Trophoblast cell (in vitro differentiated cells and primary cell): ENCODE results near the gene NTPCR.

Experiments
- DNase-seq, 2 donors: peaks; one replicate each; pipeline ENCODE4 v3.0.0-alpha.2; 2016
- H2AFZ ChIP-seq: 2 replicates; pipeline ENCODE4 v1.6.1; 2013; ENCODE audit warnings: low read length, moderate library complexity, mild to moderate bottlenecking; ENCODE audit not compliant: insufficient read depth, poor library complexity
- H2AK5ac ChIP-seq: 2 replicates; pipeline ENCODE4 v1.6.1; 2013; ENCODE audit warnings: mild to moderate bottlenecking, low read length
- H2BK120ac ChIP-seq: 2 replicates; pipeline ENCODE4 v1.6.1; 2013; ENCODE audit warnings: low read length, mild to moderate bottlenecking, moderate library complexity; ENCODE audit not compliant: insufficient read depth, poor library complexity
- H2BK12ac ChIP-seq: 2 replicates; pipeline ENCODE4 v1.6.1; 2013; ENCODE audit warnings: mild to moderate bottlenecking, low read length, moderate library complexity
- H2BK5ac ChIP-seq: 2 replicates; pipeline ENCODE4 v1.6.1; 2013; ENCODE audit warnings: low read length, low read depth, moderate library complexity, mild to moderate bottlenecking; ENCODE audit not compliant: poor library complexity
- H3K14ac ChIP-seq: 2 replicates; pipeline ENCODE4 v1.6.1; 2013; ENCODE audit warnings: mild to moderate bottlenecking, low read length
- H3K18ac ChIP-seq: 2 replicates; pipeline ENCODE4 v1.6.1; 2013; ENCODE audit warnings: mild to moderate bottlenecking, low read length
- H3K23ac ChIP-seq: 2 replicates; pipeline ENCODE4 v1.6.1; 2013; ENCODE audit warnings: low read length
- H3K27ac ChIP-seq: 2 replicates; pipeline ENCODE4 v1.5.1; 2013; ENCODE audit warnings: low read depth, mild to moderate bottlenecking, inconsistent platforms, low read length, moderate library complexity
- H3K27me3 ChIP-seq: 2 replicates; pipeline ENCODE4 v1.6.1; 2013; ENCODE audit warnings: inconsistent platforms, mild to moderate bottlenecking, low read length, moderate library complexity; ENCODE audit not compliant: insufficient read depth
- H3K36me3 ChIP-seq, 2 experiments: 1 replicate in 1 of 2; 2 replicates in 1 of 2; pipeline ENCODE4 v1.6.1; 2013; ENCODE audit warnings: low read length in 2 of 2, mild to moderate bottlenecking in 2 of 2, moderate library complexity in 1 of 2; ENCODE audit not compliant: insufficient read depth in 2 of 2, control insufficient read depth in 1 of 2
- H3K4ac ChIP-seq: 2 replicates; pipeline ENCODE4 v1.6.1; 2013; ENCODE audit warnings: low read depth, mild to moderate bottlenecking, low read length, moderate library complexity
- H3K4me1 ChIP-seq, 2 experiments: 1 replicate in 1 of 2; 2 replicates in 1 of 2; pipeline ENCODE4 v1.6.1; 2013; ENCODE audit warnings: low read length in 2 of 2, mild to moderate bottlenecking in 2 of 2, moderate library complexity in 1 of 2; ENCODE audit not compliant: insufficient read depth in 2 of 2, control insufficient read depth in 1 of 2
- H3K4me2 ChIP-seq: 2 replicates; pipeline ENCODE4 v1.6.1; 2013; ENCODE audit warnings: inconsistent platforms, mild to moderate bottlenecking, low read length, moderate library complexity
- H3K4me3 ChIP-seq: 2 replicates; pipeline ENCODE4 v1.5.1; 2013; ENCODE audit warnings: mild to moderate bottlenecking, low read depth, low read length, inconsistent platforms
- H3K79me1 ChIP-seq: one replicate; pipeline ENCODE4 v1.6.1; 2013; ENCODE audit warnings: low read length
- H3K79me2 ChIP-seq: 2 replicates; pipeline ENCODE4 v1.6.1; 2013; ENCODE audit warnings: low read length, mild to moderate bottlenecking; ENCODE audit not compliant: control insufficient read depth, insufficient read depth, poor library complexity
- H3K9ac ChIP-seq: 2 replicates; pipeline ENCODE4 v1.6.1; 2013; ENCODE audit warnings: mild to moderate bottlenecking, low read length
- H3K9me3 ChIP-seq: 2 replicates; pipeline ENCODE4 v1.6.1; 2013; ENCODE audit warnings: low read depth, mild to moderate bottlenecking, control low read depth, inconsistent platforms, low read length; ENCODE audit not compliant: insufficient read depth
- H4K12ac ChIP-seq: 2 replicates; pipeline ENCODE4 v1.6.1; 2013; ENCODE audit warnings: low read depth, mild to moderate bottlenecking, low read length, moderate library complexity
- H4K8ac ChIP-seq: 2 replicates; pipeline ENCODE4 v1.6.1; 2013; ENCODE audit warnings: low read depth, mild to moderate bottlenecking, low read length, moderate library complexity
- H4K91ac ChIP-seq: one replicate; pipeline ENCODE4 v1.6.1; 2013; ENCODE audit warnings: low read depth, mild to moderate bottlenecking, low read length, moderate library complexity
- WGBS: extraction: QIAGEN DNeasy Blood & Tissue Kit; methylation state at CpG from one replicate; pipeline ENCODE4 v1.1.7; 2013; ENCODE audit warnings: missing lambda C conversion rate; ENCODE audit not compliant: insufficient read length, insufficient coverage; ENCODE audit errors: extremely low coverage; 5-methylcytosine and 5-hydroxymethylcytosine counted together

Gene NTPCR

DNA sequence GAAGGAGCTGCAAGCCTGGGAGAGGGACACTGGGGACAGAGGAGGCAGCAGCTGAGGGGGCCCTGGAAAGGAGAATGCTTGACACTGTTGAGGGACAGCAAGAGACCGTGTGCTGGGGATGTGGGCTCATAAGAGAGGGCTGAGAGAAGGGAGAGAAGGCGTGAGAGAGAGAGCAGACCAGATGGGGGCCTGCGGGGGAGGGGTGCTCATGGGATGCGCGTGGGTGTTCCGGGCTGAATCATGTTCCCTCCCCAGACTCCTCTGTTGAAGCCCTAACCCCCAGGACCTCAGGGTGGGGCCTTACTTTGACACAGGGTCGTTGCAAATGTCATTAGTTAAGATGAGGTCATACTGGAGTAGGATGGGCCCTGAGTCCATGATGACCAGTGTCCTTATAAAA, 40.8 kb downstream of the NTPCR start:
- Histone ChIP-seq H2AK5ac (no peak overlapping the region), H3K27ac (no peak overlapping the region), H3K4me2 (no peak overlapping the region), H2BK12ac (no peak overlapping the region), H4K91ac (no peak overlapping the region), H4K12ac (no peak overlapping the region), H3K4me1 (no peaks in the 10 kb centered on the region), H3K36me3 (no peaks in the 10 kb centered on the region), H3K79me2 (no peaks in the 10 kb centered on the region), H2BK5ac (no peak overlapping the region), H3K23ac (no peak overlapping the region), H3K18ac (no peak overlapping the region), H3K9ac (no peak overlapping the region), H3K79me1 (no peaks in the 10 kb centered on the region), H3K9me3 (peaks cover 7% of the 10 kb centered on the region), H4K8ac (no peak overlapping the region), H2AFZ (no peak overlapping the region), H2BK120ac (no peak overlapping the region), H3K4me3 (no peak overlapping the region), H3K4ac (no peak overlapping the region), H3K14ac (no peak overlapping the region), H3K27me3 (no peaks in the 10 kb centered on the region)
- DNase-seq, result no peak
- WGBS, result no CpG with 5 or more reads among the region's 7 CpGs

DNA sequence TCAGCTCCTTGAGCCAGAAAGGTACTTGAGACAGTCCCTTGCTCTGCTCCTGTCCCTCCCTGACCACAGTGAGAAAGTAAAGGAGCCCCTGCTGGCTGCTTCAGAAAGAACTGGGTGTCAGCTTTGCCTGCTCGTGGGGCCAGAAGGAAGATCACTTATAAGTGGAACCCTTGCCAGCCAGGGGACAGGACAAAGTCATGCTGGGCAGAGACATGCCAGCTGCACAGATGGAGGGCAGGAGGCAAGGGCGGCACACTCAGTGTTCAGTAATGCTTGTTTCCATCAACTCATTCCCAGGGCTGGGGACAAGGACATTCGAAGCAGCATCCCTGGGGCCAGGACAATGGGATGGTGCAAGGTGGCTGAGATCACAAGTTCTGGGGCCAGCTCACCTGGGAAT, 41.8 kb downstream of the NTPCR start:
- DNase-seq, result no peak
- no peaks in the 10 kb centered on the region for H3K79me1 ChIP-seq
- no peak overlapping the region for H3K4me3 ChIP-seq
- H4K91ac ChIP-seq, result no peak overlapping the region
- no peak overlapping the region for H3K23ac ChIP-seq
- H2BK5ac ChIP-seq, result no peak overlapping the region
- no peak overlapping the region for H3K4ac ChIP-seq
- H3K27me3 ChIP-seq, result no peaks in the 10 kb centered on the region
- H3K9ac ChIP-seq, result no peak overlapping the region
- no peak overlapping the region for H3K14ac ChIP-seq
- no peak overlapping the region for H3K4me2 ChIP-seq
- no peak overlapping the region for H2BK120ac ChIP-seq
- H3K36me3 ChIP-seq, result no peaks in the 10 kb centered on the region
- no peaks in the 10 kb centered on the region for H3K79me2 ChIP-seq
- H3K4me1 ChIP-seq, result no peaks in the 10 kb centered on the region
- no peak overlapping the region for H4K8ac ChIP-seq
- H3K27ac ChIP-seq, result no peak overlapping the region
- H3K9me3 ChIP-seq, result peaks cover 7% of the 10 kb centered on the region
- WGBS, result no CpG with 5 or more reads among the region's 3 CpGs
- no peak overlapping the region for H2BK12ac ChIP-seq
- H2AFZ ChIP-seq, result no peak overlapping the region
- no peak overlapping the region for H2AK5ac ChIP-seq
- no peak overlapping the region for H3K18ac ChIP-seq
- no peak overlapping the region for H4K12ac ChIP-seq

DNA sequence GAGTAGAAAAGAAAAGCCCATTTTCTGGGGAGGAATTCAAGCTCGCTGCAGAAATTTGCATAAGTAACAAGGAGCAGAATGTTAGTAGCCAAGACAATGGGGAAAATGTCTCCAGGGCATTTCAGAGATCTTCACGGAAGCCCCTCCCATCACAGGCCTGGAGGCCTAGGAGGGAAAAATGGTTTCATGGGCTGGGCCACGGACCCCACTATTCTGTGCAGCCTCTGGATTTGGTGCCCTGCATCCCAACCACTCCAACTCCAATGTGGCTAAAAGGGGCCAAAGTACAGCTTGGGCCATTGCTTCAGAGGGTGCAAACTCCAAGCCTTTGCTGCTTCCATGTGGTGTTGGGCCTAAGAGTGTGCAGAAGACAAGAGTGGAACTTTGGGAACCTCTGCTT, 43.1 kb downstream of the NTPCR start:
- H3K4me2 ChIP-seq, result no peak overlapping the region
- H3K23ac ChIP-seq, result no peak overlapping the region
- H3K79me1 ChIP-seq, result no peaks in the 10 kb centered on the region
- H3K9ac ChIP-seq, result no peak overlapping the region
- peaks cover 0 to 3% of the 10 kb centered on the region in 2 experiments for H3K36me3 ChIP-seq
- H3K79me2 ChIP-seq, result no peaks in the 10 kb centered on the region
- no peak overlapping the region for H3K4me3 ChIP-seq
- no peak overlapping the region for H2AK5ac ChIP-seq
- no peak overlapping the region for H3K4ac ChIP-seq
- H4K8ac ChIP-seq, result no peak overlapping the region
- no peak overlapping the region for H2AFZ ChIP-seq
- no peak overlapping the region for H2BK120ac ChIP-seq
- peaks cover 10% of the 10 kb centered on the region for H3K9me3 ChIP-seq
- no peak overlapping the region for H3K18ac ChIP-seq
- H2BK12ac ChIP-seq, result no peak overlapping the region
- no peak overlapping the region for H3K14ac ChIP-seq
- H3K4me1 ChIP-seq, result no peaks in the 10 kb centered on the region
- WGBS, result no CpG with 5 or more reads among the region's 3 CpGs
- H3K27ac ChIP-seq, result no peak overlapping the region
- no peak overlapping the region for H2BK5ac ChIP-seq
- no peak overlapping the region for H4K12ac ChIP-seq
- DNase-seq, result no peak
- H4K91ac ChIP-seq, result no peak overlapping the region
- H3K27me3 ChIP-seq, result no peaks in the 10 kb centered on the region

DNA sequence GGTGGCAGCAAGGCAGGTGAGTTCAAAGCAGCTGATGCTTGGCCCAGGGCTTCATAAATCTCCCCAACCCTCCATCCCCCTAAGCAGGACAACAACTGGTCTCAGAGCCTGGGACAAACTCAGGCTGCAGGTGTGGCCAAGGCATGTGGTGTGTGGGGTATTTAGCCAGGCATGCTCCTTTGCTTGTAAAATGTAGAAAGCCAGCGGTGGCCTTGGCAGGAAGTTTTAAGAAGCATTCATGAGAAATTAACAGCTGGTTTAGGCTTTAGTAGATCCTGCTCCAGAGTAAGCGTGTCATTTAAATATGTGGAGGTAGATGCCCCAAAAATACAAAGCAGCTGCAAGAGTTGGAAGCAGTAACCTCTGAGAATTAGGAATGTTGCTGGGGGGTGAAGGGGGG, 44.8 kb downstream of the NTPCR start:
- Histone ChIP-seq H3K4me3 (no peak overlapping the region), H3K27me3 (no peaks in the 10 kb centered on the region), H4K12ac (no peak overlapping the region), H3K4ac (no peak overlapping the region), H3K79me2 (no peaks in the 10 kb centered on the region), H3K9me3 (peaks cover 12% of the 10 kb centered on the region), H4K91ac (no peak overlapping the region), H3K4me2 (no peak overlapping the region), H3K18ac (no peak overlapping the region), H4K8ac (no peak overlapping the region), H3K14ac (no peak overlapping the region), H3K79me1 (no peaks in the 10 kb centered on the region), H2BK12ac (no peak overlapping the region), H3K36me3 (peaks cover 3% of the 10 kb centered on the region in 2 experiments), H2BK5ac (no peak overlapping the region), H3K4me1 (no peaks in the 10 kb centered on the region), H2AK5ac (no peak overlapping the region), H3K9ac (no peak overlapping the region), H3K23ac (no peak overlapping the region), H3K27ac (no peak overlapping the region), H2AFZ (no peak overlapping the region), H2BK120ac (no peak overlapping the region)
- no CpG with 5 or more reads among the region's 2 CpGs for WGBS
- no peak for DNase-seq
